CD4-positive, alpha-beta T cell treated with Interleukin-6 for 4 hours (primary cell): ENCODE data around the gene ACOT2.

ENCODE experiments used
- DNase-seq: peaks from one replicate; pipeline ENCODE4 v3.0.0-alpha.2; 2020; ENCODE audit warnings: mixed read lengths

The ACOT2 gene

DNA sequence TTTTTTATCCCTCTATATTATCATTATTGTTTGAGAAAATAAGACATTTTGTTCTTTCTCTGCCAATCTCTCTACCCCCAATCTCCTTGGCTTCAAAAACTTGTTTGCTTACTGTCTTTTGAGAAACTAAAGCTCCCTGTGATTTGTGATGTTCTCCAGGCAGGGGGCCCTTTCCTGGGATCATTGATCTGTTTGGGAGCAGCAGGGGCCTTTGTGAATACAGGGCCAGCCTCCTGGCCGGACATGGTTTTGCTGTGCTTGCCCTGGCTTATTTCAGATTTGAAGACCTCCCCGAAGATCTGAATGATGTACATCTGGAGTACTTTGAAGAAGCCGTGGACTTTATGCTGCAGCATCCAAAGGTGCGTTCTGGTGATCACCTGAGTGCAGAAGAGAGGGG lies 47.8 kb downstream of the ACOT2 start:
- DNase-seq: no peak

DNA sequence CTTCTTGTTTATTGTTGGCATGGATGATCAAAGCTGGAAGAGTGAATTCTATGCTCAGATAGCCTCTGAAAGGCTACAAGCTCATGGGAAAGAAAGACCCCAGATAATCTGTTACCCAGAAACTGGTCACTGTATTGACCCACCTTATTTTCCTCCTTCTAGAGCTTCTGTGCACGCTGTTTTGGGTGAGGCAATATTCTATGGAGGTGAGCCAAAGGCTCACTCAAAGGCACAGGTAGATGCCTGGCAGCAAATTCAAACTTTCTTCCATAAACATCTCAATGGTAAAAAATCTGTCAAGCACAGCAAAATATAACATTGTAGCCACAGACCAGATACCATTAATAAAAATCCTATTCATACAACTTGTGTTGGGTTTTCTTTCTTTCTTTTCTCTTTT lies 50.5 kb downstream of the ACOT2 start:
- DNase-seq: no peak

DNA sequence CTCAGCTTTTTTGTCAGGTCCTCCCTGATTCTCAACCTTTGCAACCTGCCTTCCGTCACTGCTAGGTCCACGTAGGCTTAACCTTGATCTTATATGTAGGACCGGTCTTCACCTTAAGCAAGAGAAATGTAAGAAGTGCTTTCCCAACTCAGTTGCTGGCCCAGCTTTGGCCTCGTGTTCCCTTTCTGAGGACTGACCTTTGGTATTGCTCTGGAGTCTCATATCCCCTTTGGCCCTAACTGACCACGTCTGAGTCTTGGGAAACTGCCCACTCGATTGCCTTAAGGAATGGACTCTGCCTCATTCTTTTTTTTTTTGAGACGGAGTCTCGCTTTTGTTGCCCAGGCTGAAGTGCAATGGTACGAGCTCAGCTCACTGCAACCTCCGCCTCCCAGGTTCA lies 51.3 kb downstream of the ACOT2 start:
- DNase-seq: no peak

DNA sequence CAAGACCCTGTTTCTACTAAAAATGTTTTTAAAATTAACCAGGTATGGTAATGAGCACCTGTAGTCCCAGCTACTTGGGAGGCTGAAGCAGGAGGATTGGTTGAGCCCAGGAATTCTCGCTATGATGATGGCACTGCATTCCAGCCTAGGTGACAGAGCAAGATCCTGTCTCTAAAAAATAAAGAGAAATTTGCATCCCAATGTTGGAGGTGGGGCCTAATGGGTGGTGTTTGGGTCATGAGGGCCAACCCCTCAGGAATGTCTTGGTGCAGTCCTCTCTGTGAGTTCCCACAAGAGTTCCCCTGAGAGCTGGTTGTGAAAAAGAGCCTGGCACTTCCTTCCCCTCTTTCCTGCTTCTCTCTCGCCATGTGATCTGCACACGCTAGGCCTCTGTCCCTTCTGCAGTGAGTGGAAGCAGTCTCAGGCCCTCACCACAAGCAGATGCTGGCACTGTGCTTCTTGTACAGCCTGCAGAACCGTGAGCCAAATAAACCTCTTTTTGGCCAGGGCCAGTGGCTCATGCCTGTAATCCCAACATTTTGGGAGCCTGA lies 54.6 kb downstream of the ACOT2 start:
- DNase-seq: no peak
